Mesothelial cell of epicardium (in vitro differentiated cells): ENCODE data around the gene ITGA11. TPM values are rescaled to one million over a fixed set of nuclear protein-coding genes. Genes with fewer than 3 reads are reported as not detected.

Source experiments
- DNase-seq, 2 experiments: peaks; one replicate each; pipeline ENCODE4 v3.0.0; 2021; ENCODE audit warnings: low spot score in 2 of 2; ENCODE audit not compliant: unreplicated experiment in 2 of 2
- H3K27ac Mint-ChIP-seq: 2 replicates; pipeline ENCODE4 v1.8.0; 2021; ENCODE audit warnings: mixed read lengths
- H3K27me3 Mint-ChIP-seq: 2 replicates; pipeline ENCODE4 v1.8.0; 2021; ENCODE audit warnings: low read depth, mixed read lengths
- H3K36me3 Mint-ChIP-seq: 2 replicates; pipeline ENCODE4 v1.8.0; 2021; ENCODE audit warnings: mixed read lengths
- H3K4me1 Mint-ChIP-seq: 2 replicates; pipeline ENCODE4 v1.8.0; 2021; ENCODE audit warnings: mixed read lengths
- H3K4me3 Mint-ChIP-seq: 2 replicates; pipeline ENCODE4 v1.8.0; 2021; ENCODE audit warnings: mild to moderate bottlenecking, moderate library complexity, mixed read lengths
- H3K9me3 Mint-ChIP-seq: 2 replicates; pipeline ENCODE4 v1.8.0; 2021; ENCODE audit warnings: mixed read lengths
- total RNA-seq: library from RNA; stranded (reverse); gene quantifications from 3 replicates; pipeline ENCODE4 v1.2.1, GENCODE V29; 2021
- TF ChIP-seq, protein P1 (sequence below): fragments of 200-600 bp; sonication (generic); IDR thresholded peaks from one replicate; pipeline ENCODE4 v1.5.0; 2021; ENCODE audit warnings: antibody characterized with exemption; ENCODE audit not compliant: unreplicated experiment

ITGA11 gene
- total RNA-seq, 1 donor from 2014 or later, result 3.5 TPM

DNA sequence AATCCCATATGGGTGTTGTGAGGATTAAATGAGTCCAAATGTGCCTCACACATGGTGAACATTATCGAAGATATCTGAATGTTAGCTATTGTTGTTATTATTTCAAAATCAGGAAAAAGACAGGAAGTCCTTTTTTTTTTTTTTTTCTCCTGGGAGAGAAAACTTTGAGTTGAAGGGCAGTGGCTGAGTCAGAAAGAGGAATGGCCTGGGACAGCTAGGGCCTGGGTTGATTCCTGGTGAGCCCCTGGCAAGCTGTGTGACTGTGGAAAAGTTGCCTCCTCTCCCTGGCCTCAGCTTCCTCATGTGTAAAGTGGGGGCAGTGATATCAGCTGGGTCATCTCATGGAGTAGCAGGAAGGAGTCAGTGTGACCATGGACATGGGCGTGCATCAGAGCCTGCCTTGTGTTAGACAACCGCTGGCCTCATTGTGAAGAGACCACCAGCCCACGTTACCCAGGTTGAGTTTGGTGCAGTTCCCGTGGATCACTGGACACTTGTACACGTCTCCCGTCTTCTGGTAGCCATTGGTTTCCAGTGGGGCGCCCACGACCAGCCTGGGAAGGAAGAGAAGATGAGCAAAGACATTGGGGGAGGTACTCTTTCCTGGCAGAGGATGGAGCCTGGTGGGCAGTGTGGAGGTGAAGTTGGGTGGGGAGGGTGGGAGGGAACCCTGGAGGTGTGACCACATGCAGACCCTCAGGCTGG is 63.1 kb downstream of the ITGA11 start:
- Mint-ChIP-seq H3K4me3 (no peak overlapping the region), H3K27ac (no peak overlapping the region), H3K9me3 (no peaks in the 10 kb centered on the region), H3K27me3 (peaks cover 15% of the 10 kb centered on the region), H3K36me3 (no peaks in the 10 kb centered on the region), H3K4me1 (no peaks in the 10 kb centered on the region)
- TF ChIP-seq, protein P1, sequence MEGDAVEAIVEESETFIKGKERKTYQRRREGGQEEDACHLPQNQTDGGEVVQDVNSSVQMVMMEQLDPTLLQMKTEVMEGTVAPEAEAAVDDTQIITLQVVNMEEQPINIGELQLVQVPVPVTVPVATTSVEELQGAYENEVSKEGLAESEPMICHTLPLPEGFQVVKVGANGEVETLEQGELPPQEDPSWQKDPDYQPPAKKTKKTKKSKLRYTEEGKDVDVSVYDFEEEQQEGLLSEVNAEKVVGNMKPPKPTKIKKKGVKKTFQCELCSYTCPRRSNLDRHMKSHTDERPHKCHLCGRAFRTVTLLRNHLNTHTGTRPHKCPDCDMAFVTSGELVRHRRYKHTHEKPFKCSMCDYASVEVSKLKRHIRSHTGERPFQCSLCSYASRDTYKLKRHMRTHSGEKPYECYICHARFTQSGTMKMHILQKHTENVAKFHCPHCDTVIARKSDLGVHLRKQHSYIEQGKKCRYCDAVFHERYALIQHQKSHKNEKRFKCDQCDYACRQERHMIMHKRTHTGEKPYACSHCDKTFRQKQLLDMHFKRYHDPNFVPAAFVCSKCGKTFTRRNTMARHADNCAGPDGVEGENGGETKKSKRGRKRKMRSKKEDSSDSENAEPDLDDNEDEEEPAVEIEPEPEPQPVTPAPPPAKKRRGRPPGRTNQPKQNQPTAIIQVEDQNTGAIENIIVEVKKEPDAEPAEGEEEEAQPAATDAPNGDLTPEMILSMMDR, result no peak
- DNase-seq, result no peak

DNA sequence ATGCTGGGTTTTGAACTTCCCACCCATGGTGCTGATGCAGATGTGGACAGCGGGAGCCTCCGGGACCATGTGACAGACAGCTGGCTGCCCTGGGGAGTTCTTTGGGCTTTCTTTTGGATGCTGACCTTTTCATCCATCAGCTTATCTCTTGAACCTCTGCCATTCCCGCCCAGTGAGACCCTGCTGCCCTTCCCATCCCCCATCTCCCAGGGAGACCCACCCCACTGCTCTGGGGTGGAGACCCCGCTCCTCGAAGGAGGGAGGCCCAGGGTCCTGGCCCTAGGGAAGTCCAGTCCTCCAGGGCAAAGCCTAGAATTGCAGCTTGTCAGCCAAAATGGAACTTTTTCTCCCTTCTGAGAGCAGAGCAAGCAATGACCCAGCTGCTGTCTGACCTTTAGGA is 64.0 kb downstream of the ITGA11 start:
- Mint-ChIP-seq H3K36me3 (no peaks in the 10 kb centered on the region), H3K4me1 (no peaks in the 10 kb centered on the region), H3K4me3 (no peak overlapping the region), H3K27me3 (peaks cover 15% of the 10 kb centered on the region), H3K9me3 (no peaks in the 10 kb centered on the region), H3K27ac (no peak overlapping the region)
- DNase-seq, result no peak
- TF ChIP-seq, protein P1, result no peak

DNA sequence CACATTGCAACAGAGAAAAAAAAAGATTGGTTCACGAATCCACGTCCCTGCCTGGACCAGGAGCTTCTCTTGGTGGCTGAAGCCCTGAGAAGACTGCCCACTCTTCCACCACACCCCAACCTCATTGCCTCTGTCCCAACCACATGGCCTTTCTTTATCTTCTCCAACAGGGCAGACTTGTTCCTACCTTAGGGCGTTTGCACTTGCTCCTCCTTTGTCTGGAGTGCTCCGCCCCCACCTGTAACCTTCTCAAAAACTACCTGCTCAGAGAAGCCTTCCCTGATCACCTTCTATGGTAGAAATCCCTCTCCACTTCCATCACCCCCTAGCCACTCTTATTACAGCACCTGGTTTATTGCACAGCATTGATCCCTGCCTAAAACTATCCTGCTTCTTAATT is 64.7 kb downstream of the ITGA11 start:
- Mint-ChIP-seq H3K4me3 (no peak overlapping the region), H3K4me1 (no peaks in the 10 kb centered on the region), H3K36me3 (no peaks in the 10 kb centered on the region), H3K27me3 (peaks cover 15% of the 10 kb centered on the region), H3K27ac (no peak overlapping the region), H3K9me3 (no peaks in the 10 kb centered on the region)
- no peak for DNase-seq
- TF ChIP-seq, protein P1, result no peak

DNA sequence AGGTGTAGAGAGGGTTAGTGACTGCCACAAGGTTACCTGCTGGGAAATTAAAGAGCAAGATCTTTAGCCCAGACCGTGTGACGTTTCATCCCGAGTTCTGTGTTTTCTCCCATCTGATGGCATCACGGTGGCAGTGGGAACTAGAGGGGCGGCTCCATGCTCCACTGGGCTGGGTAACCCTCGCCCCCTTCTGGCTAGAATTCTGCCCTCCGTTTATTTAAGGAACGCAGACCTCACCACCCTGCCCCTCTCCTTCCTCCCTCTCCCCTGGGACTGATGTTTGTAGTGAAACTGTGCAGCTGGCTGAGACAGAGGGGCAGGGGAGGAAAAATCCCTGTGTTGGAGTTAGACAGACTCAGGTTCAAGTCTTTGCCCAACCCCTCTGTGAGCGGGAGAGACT is 65.6 kb downstream of the ITGA11 start:
- H3K27me3 Mint-ChIP-seq, result peaks cover 15% of the 10 kb centered on the region
- H3K4me1 Mint-ChIP-seq, result no peaks in the 10 kb centered on the region
- H3K9me3 Mint-ChIP-seq, result no peaks in the 10 kb centered on the region
- no peaks in the 10 kb centered on the region for H3K36me3 Mint-ChIP-seq
- no peak for DNase-seq
- H3K4me3 Mint-ChIP-seq, result no peak overlapping the region
- TF ChIP-seq, protein P1, result no peak
- H3K27ac Mint-ChIP-seq, result no peak overlapping the region

DNA sequence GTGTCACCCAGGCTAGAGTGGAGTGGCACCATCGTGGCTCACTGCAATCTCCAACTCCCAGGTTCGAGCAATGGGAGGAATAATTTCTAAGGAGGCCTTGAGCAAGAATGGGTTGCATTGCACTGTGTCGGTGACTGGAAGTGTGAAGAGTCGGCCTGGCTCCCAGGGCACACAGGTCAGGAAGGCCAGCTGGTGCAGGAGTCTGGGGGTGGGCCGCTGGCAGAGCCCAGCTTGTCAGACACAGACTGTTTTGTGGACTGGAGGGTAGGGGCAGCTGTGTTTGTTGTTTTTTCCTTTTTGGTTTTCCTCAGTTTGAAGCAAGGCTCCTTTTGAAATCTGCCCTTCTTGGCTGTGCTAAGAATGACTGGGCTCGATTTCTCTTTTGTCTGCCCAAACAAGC is 66.2 kb downstream of the ITGA11 start:
- H3K27ac Mint-ChIP-seq, result no peak overlapping the region

More for the DNA sequence above, 66.2 kb downstream of the ITGA11 start:
- no peak for DNase-seq
- Mint-ChIP-seq H3K4me1 (no peaks in the 10 kb centered on the region), H3K9me3 (no peaks in the 10 kb centered on the region), H3K36me3 (no peaks in the 10 kb centered on the region), H3K4me3 (no peak overlapping the region), H3K27me3 (peaks cover 15% of the 10 kb centered on the region)
- TF ChIP-seq, protein P1, result no peak
